WTC11 (cell line): Measurements from ENCODE around the gene CCNQ.

ENCODE experiments used
- ATF2 ChIP-seq: sonication (generic); formaldehyde crosslinking; IDR thresholded peaks from 2 replicates; pipeline ENCODE4 v1.8.1; 2022; ENCODE audit warnings: low read depth, missing genetic modification reagents, borderline replicate concordance
- E2F1 ChIP-seq: sonication (generic); formaldehyde crosslinking; IDR thresholded peaks from 2 replicates; pipeline ENCODE4 v1.8.0; 2022; ENCODE audit warnings: mild to moderate bottlenecking, missing genetic modification reagents
- MYBL2 ChIP-seq: sonication (generic); formaldehyde crosslinking; IDR thresholded peaks from 2 replicates; pipeline ENCODE4 v1.8.1; 2023; ENCODE audit warnings: mild to moderate bottlenecking, moderate library complexity, missing genetic modification reagents
- SMAD3 ChIP-seq: sonication (generic); formaldehyde crosslinking; IDR thresholded peaks from 2 replicates; pipeline ENCODE4 v1.8.0; 2022; ENCODE audit warnings: missing genetic modification reagents, mild to moderate bottlenecking, borderline replicate concordance
- SMAD4 ChIP-seq: sonication (generic); formaldehyde crosslinking; IDR thresholded peaks from 2 replicates; pipeline ENCODE4 v1.8.0; 2022; ENCODE audit warnings: mild to moderate bottlenecking, missing genetic modification reagents
- ZBTB21 ChIP-seq: sonication (generic); formaldehyde crosslinking; IDR thresholded peaks from 2 replicates; pipeline ENCODE4 v1.8.1; 2023; ENCODE audit warnings: mild to moderate bottlenecking, missing genetic modification reagents, borderline replicate concordance
- ZNF317 ChIP-seq: sonication (generic); formaldehyde crosslinking; IDR thresholded peaks from 2 replicates; pipeline ENCODE4 v1.8.1; 2023; ENCODE audit warnings: low read depth, mild to moderate bottlenecking, moderate library complexity, missing genetic modification reagents, borderline replicate concordance
- ZNF416 ChIP-seq: fragments of 250-450 bp; sonication (Bioruptor Pico); IDR thresholded peaks from 2 replicates; pipeline ENCODE4 v1.9.0; 2021; ENCODE audit warnings: mild to moderate bottlenecking, inconsistent platforms
- TF ChIP-seq, protein P1 (sequence below): sonication (generic); formaldehyde crosslinking; IDR thresholded peaks from 2 replicates; pipeline ENCODE4 v1.8.1; 2023; ENCODE audit warnings: mild to moderate bottlenecking, missing genetic modification reagents, moderate library complexity
- TF ChIP-seq, protein P2 (sequence below): fragments of 200-600 bp; IDR thresholded peaks from 2 replicates; pipeline ENCODE4 v1.8.0; 2022; ENCODE audit warnings: antibody characterized with exemption
- TF ChIP-seq, protein P3 (sequence below): sonication (generic); formaldehyde crosslinking; IDR thresholded peaks from 2 replicates; pipeline ENCODE4 v1.8.0; 2022; ENCODE audit warnings: mild to moderate bottlenecking, missing genetic modification reagents
- TF ChIP-seq, protein P4 (sequence below): sonication (generic); formaldehyde crosslinking; IDR thresholded peaks from 2 replicates; pipeline ENCODE4 v1.8.0; 2023; ENCODE audit warnings: missing genetic modification reagents

DNA sequence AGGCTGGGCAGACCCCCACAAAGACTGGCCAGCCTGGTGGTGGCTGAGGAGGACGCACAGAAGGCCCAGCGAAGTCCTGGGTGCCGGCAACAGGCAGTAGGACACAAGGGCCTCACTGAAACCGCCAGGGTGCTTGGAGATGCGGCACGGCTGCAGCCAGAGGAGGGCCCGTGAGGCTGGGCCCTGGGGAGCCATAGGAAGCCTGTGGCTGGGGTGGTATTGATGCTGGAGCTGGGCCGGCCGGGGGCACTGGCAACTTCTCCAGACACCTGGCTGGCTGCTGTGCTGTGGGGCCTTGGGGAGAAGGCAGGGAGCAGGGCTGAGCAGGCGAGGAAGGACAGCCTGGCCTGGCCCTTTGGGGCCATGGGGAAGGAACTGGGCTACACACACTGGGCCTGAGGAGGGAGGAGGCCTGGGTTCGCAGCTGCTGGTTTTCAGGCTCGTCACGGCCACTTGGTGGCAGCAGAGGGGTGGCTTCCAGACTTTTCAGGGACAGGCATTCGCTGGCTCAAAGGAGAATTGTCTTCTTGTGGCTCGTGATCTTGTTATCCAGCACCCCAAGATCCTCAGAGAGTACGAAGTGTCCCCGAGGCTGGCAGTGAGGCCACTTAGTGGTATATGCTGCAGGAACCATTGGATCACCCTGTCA lies 44.3 kb downstream of the CCNQ start:
- TF ChIP-seq SMAD3 (CRISPR knock-in tag) (no peak), MYBL2 (CRISPR knock-in tag) (no peak), ZBTB21 (no peak), E2F1 (CRISPR knock-in tag) (no peak), ZNF416 (no peak), SMAD4 (CRISPR knock-in tag) (no peak), ATF2 (CRISPR knock-in tag) (no peak), ZNF317 (no peak)
- TF ChIP-seq, protein P1, sequence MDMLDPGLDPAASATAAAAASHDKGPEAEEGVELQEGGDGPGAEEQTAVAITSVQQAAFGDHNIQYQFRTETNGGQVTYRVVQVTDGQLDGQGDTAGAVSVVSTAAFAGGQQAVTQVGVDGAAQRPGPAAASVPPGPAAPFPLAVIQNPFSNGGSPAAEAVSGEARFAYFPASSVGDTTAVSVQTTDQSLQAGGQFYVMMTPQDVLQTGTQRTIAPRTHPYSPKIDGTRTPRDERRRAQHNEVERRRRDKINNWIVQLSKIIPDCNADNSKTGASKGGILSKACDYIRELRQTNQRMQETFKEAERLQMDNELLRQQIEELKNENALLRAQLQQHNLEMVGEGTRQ (CRISPR knock-in tag): no peak
- TF ChIP-seq, protein P2, sequence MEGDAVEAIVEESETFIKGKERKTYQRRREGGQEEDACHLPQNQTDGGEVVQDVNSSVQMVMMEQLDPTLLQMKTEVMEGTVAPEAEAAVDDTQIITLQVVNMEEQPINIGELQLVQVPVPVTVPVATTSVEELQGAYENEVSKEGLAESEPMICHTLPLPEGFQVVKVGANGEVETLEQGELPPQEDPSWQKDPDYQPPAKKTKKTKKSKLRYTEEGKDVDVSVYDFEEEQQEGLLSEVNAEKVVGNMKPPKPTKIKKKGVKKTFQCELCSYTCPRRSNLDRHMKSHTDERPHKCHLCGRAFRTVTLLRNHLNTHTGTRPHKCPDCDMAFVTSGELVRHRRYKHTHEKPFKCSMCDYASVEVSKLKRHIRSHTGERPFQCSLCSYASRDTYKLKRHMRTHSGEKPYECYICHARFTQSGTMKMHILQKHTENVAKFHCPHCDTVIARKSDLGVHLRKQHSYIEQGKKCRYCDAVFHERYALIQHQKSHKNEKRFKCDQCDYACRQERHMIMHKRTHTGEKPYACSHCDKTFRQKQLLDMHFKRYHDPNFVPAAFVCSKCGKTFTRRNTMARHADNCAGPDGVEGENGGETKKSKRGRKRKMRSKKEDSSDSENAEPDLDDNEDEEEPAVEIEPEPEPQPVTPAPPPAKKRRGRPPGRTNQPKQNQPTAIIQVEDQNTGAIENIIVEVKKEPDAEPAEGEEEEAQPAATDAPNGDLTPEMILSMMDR: peak; percentile 38
- TF ChIP-seq, protein P3, sequence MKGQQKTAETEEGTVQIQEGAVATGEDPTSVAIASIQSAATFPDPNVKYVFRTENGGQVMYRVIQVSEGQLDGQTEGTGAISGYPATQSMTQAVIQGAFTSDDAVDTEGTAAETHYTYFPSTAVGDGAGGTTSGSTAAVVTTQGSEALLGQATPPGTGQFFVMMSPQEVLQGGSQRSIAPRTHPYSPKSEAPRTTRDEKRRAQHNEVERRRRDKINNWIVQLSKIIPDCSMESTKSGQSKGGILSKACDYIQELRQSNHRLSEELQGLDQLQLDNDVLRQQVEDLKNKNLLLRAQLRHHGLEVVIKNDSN: no peak
- TF ChIP-seq, protein P4, sequence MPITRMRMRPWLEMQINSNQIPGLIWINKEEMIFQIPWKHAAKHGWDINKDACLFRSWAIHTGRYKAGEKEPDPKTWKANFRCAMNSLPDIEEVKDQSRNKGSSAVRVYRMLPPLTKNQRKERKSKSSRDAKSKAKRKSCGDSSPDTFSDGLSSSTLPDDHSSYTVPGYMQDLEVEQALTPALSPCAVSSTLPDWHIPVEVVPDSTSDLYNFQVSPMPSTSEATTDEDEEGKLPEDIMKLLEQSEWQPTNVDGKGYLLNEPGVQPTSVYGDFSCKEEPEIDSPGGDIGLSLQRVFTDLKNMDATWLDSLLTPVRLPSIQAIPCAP: no peak
